OCI-LY1 (cell line): ENCODE data around the gene RASL10B.

Experiments used
- CTCF ChIP-seq: fragments of 200-600 bp; sonication (generic), shearing (Covaris generic); IDR thresholded peaks from 2 replicates; pipeline ENCODE4 v1.5.1; 2017; ENCODE audit warnings: mild to moderate bottlenecking, antibody characterized with exemption, low read length, moderate library complexity, mixed read lengths
- EZH2 ChIP-seq: fragments of 200-600 bp; sonication (generic), shearing (Covaris generic); IDR thresholded peaks from 2 replicates; pipeline ENCODE4 v1.8.0; 2017; ENCODE audit warnings: borderline replicate concordance, mixed run types, mild to moderate bottlenecking, antibody characterized with exemption, low read length, moderate library complexity, mixed read lengths

- TF ChIP-seq CTCF (no peak), EZH2 (no peak)
These were observed 25.7 kb upstream of the RASL10B start for GRCh38 chr17:35705705-35706104.
